Activated CD4-positive, alpha-beta T cell treated with anti-CD3 and anti-CD28 coated beads, Interleukin-2, Interleukin-4, amounts not matched to agents 100 ng/mL and 50 ng/mL, durations not matched to agents 16 hours and 8 hours (primary cell): ENCODE results near the gene NPDC1.
"Not testable (repeated sequence)": the region's sequence is repeated elsewhere in the genome, so short reads cannot be mapped to it uniquely, and the experiment has no call there.

ENCODE experiments used
- DNase-seq: peaks from one replicate; pipeline ENCODE4 v3.0.0-alpha.2; 2020; ENCODE audit warnings: low spot score

The NPDC1 gene

DNA sequence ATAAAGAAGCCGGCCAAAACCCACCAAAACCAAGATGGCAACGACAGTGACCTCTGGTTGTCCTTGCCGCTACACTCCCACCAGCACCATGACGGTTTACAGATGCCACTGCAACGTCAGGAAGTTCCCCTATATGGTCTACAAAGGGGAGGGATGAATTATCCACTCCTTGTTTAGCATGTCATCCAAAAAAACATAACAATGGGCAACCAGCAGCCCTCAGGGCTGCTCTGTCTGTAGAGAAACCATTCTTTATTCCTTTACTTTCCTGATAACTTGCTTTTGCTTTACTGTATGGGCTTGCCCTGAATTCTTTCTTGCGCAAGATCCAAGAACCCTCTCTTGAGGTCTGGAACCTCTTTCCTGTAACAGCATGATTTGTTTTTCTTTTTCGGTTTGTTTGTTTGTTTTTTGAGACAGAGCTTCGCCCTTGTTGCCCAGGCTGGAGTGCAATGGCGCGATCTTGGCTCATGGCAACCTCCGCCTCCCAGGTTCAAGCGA, 29.3 kb upstream of the NPDC1 start:
- DNase-seq, result no peak

DNA sequence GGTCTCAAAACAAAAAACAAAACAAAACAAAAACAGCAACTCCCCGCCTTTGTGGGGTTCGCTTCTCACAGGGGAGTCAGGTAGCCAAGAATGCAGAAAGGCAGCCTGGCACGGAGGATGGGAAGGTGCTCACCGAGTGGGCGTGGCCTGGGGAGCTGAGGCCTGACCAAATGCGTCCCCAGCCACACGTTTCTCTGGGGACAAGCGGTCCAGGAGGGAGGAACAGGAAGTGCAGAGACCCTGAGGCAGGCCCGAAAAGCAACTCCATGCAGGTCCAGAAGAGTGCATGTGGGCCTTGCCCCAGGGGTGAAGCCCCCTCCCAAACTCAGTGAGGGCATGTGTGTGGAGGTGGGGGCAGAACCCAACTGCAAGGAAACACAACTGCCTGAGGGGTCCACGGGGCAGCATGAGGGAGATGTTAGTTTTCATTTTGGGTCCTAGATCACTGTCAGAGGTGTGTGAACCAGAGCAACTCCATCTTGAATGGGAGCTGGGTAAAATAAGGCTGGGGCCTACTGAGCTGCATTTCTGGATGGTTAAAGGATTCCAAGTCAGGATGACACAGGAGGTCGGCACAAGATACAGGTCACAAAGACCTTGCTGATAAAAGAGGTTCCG, 28.8 kb upstream of the NPDC1 start:
- no peak for DNase-seq

DNA sequence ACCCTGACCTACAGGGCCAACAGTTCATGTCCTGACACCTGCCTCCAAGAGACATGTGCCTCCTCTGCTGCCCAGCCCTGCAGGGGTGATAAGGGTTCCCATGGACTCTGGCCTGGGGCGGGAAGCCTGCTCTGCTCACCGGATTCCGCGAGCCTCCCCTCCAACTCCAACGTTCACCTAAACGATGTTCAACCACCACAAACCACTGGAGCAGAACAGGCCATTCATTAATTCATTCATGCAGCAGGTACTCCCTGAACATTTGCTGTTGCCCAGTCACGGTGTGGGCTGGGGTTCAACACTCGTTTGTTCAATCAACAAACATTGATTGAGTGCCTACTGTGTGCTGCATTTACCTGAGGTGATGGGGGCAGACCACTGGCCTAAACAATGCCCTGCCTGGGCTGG, 28.0 kb upstream of the NPDC1 start:
- DNase-seq, result no peak

DNA sequence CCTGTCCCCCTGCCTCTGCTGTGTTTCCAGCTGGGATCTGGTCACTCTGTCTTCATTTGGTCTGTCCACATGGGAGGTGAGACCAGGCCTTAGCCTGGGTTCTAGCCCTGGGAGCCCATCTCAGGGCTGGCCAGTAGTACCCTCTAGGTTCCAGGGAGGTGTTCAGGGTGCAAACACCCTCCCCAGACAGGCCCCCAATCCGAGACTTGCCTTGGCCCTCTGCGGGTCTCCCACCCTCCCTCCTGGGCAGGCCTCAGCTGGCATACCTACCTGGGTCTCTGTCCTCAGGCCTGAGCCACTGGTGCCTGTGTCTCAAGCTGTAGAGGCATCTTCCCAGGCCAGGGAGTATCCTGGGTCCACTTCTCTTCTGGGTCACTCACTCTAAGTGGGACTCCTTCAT, 25.3 kb upstream of the NPDC1 start:
- no peak for DNase-seq

DNA sequence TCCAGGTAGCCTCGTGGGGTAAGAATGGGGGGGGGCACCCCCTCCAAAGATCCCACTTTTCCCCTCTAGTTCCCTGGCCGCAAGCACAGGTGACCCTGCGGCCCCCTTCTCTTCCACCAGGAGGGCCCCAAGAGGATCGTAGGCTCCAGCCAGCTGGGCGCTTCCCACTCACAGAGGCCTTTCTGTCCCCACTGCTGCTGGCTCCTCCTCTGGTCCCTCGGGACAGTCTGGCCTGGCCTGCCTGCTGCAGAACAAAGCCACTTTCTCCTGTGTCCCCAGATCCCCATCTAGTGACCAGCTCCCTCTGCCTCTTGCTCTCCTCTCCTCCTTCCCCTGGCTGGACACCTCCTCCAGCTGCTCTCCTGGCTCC, 24.9 kb upstream of the NPDC1 start:
- no peak for DNase-seq

DNA sequence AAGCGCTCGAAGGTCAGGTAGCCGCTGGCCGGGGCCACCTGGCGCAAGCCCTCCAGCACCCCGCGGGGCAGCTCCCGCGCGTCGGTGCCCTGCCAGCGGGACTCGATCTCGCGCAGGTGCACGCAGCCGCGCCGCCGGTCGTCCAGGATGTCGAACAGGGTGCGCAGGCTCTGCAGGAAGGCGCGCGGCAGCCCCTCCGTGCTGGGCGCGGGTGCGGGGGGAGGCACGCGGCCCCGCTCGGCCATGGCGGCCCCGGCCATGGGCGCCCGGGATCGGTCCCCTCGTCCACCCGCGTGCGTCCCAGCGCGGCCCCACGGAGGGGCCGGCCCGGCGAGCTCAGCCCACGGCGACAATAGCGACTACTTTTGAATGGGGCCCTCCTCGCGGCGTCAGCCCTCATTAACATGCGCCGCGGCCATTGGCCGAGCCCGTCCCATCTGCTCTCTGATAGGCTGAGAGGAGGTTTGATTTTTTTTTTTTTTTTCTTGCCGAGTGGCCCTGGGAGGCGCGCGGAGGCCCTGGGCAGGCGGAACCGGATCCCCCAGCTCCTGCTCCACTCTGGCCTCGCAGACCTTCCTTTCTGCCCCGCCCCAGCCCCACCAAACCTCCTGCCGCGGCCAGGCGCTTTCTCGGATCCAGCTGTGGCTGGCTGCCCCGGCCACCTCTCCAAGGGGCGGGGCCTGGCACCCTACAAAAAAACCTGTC, 24.4 kb upstream of the NPDC1 start, which contains the start of gene SAPCD2:
Gene SAPCD2, minus strand, starts transcription at position 357 of the 705 bp plus-strand sequence. Its CDS starts 97 bp downstream, at position 260.
- DNase-seq, result peak; percentile 88

DNA sequence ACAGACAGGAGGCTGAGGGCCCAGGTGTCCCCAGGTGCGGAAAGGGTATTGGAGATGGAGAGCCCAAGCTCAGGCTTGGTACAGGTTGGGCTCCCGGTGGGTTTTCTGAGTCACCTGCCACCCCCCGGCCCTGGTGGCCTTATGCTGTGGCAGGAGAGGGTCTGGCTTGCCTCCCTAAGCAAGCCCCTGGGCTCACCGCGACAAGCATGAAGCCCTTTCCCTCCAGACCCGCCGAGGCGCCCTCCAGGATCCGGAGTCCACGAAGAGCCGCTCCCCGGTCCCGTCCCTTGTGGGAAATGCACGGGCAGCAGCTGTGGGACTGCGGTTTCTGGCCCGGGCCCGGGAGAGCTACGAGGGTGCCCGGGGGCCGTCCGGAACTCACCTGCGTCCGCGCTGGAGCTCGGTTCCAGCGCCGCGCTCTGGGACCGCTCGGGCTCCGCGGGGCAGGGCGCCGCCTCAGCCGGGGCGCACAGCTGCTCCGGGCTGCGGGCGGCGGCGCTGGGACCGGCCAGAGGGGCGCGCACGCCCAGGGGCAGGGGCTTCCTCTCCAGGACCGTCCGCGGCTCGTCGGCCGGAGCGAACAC, 23.6 kb upstream of the NPDC1 start:
- no peak for DNase-seq

DNA sequence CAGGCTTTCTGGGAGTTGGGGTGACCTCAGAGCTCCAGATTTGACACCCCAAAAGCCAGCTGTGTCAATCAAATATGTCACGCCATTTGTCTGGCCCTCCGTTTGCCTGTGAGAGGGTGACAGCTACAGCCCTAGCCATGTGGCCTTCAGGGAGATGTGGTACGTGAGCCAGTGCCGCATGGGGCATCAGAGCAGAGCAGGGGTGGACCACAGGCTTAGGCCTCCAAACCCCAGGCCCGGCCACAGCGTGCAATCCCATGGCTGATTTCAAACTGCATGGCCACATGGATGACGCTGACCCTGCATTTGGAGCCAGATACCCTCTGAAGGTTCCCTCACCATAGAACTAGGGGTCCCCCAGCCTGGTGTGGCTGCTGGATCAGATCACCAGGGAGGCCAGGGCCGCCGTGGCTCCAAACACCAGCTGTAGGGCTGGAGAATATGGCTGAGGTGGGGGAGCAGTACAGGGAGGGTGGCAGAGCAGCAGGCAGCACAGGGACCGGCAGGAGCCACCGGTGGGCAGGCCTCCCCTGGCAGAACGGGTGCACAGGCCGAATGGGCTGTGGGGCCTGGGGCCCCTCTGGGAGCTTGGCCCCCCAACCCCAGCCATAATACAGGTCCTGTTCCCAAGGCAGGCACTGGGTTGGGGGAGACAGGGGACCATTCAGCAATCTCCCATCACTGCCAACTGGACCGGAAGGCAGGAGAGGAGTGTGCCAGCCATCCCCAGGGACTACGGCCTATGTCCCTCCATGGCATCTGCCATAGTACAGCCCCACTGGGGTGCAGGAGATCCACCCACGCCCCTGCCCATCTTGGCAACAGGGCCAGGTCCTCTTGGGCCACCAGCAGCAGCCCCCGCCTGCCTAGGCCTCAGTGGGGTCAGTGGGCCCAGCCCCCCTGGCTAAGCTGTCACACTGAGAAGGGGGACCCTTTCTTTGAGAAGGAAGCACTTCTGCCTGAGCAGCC, 22.8 kb upstream of the NPDC1 start:
- DNase-seq, result no peak

DNA sequence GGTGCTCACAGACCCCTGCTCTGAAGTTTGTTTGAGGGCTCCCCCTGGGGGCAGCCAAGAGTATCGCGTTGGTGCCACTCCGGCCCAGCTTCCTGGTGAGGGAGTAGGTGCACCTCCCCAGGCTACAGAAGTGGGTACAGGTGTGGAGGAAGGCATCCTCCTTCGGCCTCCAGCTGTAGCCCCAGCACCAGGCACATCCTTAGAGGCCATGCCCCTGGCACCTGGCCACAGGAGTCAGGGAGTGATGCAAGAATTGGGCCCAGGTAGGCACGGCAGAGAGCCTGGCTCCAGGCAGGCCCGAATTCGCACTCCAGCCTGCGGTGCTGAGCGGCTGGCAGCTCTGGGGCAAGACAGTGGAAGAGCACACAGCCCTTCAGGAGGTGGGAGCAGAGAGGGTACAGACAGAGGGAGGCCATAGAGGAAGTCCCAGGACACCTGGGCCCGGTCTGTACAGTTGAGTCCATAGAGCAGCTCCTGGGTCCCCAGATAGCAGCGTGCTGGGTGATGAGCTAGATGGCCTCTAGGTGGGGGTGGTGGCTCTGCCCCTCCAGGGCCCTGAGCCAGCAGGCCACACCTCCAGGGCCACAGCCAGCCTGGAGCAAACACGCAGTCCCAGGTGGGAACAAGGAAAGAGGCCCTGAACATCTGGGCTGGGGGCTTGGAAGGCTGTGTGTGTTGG, 22.0 kb upstream of the NPDC1 start:
- DNase-seq, result peak; percentile 91

DNA sequence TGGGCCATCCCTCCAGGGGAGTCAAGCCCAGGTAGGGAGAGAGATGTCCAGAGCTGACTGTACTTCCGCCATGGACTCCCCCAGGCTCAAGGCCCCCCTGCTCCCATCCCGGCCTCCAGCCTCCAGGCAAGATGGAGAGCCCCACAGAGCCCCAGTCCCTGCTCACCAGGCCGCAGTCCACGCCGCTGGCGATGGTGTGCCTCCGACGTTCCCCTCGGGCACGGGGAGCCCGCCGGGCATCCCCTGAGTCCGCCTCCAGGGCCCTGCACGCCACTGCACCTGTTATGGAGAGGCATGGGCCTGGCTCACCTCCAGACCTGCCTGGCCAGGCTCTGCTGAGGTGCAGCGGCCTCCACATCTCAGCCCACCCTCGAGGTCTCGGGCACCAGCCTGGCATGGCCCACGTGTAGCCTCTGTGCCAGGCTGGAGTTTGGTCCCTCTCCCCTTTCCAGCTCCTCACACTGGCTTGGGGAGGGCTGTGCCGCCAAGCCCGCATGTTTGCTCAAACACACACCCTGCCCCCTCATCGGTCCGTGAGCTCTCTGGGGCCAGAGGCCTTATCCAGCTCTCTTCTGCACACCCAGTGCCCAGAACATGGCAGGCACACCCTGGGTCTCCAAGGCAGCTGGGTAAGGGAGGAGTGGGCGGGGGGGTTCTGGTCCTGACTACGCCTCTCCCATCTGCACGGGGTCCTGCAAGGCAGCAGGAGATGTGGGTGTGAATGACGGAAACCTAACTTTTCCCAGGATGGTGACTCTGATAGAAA, 20.3 kb upstream of the NPDC1 start:
- DNase-seq, result no peak

DNA sequence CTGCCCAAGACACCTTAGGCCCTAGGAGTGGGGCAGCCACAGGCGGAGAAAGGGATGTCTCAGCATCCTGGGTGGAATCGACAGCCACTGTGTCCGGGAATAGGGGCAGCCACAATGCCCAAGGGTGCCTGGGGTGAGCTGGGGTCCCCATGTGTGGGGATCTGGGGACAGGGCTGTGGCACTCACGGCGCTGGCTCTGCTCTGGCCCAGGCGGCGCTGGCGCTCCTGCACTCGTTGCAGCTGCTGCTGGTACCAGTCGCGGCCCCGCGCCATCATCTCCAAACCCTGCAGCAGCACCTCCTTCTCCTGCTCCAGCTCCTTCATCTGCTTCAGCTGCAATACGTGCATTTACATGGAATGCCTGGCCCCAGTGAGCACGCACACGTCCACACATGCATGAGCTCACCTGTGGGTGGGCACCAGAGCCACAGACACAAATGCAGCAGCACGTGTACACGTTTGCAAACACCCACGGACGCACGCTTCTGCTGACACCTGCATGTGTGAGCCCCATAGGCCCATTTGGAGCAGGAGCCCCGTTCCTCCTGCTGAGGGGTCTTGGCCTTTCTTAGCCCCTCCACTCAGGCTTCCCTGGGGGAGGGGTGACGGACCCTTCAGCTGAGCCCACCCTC, 19.5 kb upstream of the NPDC1 start:
- DNase-seq, result no peak

DNA sequence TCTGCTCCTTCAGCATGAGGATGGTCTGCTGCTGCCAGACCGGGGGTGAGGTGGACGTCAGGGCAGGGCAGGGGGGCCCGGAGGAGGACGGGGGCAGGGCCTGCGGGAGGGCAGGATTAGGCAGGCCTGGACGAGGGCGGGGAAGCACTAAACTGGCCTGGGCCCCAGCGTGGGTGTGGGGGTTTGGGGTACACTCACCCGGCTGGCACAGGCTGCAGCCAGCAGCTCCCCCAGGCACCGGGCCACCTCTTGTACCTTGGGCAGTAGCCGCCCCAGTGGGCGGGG, 18.8 kb upstream of the NPDC1 start:
- no peak for DNase-seq

DNA sequence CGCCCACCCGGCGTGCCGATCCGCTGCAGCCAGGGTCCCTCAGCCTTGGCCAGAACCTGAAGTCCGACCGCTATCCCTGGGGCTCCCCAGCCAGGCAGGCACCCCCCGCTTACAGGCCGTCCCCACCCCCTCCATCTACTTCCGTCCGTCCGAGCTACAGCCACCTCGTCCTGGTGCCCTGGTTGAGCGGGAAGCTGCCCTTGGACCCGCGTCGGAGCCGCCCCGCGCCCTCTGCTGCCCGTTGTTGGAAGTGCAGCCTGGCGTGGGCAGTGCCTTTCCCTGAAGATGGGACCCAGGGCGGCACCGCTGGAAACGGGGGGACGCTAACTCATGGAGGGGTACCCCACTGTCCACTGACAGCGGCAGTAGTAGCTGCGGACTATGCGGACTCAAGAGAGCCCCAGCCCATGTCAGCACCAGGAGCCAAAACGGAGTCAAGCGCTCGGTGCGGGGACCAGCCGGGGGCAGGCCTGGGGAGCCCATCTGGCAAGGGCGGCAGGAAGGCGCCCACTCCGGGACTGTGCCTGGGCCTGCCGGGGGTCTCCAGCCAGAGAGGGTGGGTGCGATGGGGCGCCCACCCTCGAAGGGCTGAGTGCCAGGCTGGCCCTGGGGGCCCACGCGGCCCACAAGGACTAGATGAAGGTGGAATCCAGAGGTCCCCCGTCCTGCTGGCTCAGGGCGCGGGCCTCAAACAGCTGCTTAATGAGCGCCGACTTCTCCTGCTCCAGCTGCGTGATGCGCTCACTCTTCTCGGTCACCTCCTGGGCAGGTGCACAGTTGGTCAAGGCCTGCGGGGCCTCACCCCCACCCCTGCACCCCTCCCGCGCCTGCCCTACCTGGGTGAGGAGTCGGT, 18.3 kb upstream of the NPDC1 start:
- peak; percentile 62 for DNase-seq

DNA sequence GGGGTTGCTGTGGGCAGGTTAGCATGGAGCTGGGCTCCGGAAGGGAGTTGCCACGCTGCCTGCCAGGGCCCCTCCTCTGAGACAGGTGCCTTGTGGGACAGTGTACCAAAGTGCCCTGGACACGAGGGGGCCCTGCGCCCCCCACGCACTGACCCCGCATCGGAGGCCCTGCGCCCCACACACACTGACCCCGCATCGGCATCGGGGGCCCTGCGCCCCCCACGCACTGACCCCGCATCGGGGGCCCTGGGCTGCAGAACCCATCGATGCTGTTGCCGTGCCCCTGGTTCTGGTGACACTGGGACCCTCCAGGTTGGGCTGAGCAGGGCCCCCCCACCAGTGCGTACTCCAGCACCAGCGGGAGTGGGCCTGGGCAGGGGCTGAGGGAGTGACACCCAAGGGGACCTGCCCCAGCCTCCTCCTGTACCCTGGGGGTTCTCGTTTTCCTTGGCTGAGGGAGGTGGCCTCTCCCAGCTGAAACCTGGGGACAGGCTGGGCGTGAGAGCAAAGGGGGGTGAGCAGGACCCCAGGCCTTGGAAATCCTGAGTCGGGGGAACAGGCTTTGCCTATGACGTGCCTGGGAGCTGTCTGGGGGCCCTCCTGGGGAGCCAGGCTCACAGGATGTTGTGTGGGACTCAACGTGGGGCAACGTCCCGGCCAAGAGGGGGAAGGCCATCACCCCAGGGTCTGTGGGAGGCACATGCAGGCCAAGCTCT, 17.5 kb upstream of the NPDC1 start:
- DNase-seq, result no peak

DNA sequence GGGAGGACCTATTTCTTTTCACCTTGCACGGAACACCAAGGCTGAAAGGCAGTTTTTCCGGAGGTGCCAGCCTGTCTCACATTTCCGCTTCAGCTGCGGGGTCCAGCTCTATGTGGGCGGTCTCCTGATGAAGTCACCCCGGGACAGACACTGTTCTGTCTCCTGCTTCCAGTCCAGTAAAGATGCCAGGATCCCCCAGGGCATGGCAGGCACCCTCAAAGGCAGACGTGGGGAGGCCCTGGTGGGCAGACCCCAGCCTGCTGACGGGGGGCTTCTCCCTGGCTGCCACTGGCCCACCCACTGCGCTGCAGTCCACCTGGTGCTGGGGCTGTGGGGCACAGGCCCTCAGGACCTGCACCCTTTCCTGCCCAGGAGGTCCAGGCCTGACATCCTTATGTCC, 16.8 kb upstream of the NPDC1 start:
- not testable (repeated sequence) for DNase-seq

DNA sequence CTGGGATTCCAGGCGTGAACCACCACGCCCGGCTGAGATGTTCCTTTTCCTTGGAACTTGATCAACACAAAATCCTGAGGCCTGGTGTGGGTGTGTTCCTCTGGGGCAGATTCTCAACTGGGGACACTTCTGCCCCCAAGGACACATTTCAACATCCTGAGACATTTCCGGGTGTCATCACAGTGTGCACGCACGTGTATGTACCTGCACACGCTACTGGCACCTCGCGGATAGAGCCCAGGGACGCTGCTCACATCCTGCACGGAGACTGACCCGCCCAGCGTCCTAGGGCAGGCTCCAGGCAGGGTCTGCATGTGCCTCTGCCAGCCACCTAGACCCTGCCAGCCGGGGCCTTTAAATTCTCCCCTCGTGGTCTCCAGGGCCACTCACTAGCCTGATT, 16.4 kb upstream of the NPDC1 start:
- DNase-seq, result no peak

DNA sequence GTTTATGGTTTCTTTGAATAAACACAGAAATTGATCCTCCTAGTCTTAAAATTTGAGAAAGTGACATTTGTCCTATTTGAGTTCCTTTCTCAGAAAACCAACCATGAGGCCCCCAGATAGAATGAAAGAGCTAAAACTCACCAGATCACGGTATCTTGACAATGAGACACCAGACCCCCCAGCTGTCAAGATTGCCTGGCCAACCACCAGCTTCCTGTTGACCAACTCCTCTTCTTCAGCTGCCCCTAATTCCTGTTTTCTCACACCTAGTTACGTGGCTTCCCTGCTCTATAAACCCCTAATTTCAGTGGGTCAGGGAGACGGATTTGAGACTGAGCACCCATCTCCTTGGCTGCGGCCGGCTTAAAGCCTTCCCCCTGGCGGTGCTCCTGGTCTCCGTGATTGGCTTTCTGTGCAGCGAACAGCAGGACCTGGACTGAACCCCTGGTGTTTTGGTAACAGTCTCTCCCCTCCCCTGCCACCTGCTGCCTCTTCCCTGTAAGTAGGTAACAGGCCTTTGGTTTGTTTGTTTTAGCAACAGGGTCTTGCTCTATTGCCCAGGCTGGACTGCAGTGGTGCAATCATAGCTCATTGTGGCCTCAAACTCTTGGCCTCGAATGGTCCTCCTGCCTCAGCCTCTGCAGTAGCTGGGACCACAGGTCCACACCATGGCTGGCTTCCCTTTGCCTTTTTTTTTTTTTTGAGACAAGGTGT, 12.7 kb upstream of the NPDC1 start:
- DNase-seq, result no peak

DNA sequence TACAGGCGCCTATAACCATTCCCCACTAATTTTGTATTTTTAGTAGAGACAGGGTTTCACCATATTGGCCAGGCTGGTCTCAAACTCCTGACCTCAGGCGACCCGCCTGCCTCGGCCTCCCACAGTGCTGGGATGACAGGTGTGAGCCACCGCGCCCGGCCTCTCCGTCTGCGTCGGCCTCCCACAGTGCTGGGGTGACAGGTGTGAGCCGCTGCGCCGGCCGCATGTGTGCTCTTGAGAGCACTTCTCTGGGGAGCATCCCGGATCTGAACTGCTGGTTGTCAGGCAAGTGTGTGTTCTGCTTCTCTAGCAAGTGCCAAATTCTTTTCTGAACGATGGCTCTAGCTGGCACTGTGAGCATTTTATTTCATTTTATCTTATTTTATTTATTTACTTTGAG, 11.6 kb upstream of the NPDC1 start:
- no peak for DNase-seq
